ENCODE results near the gene CNFN.

The CNFN gene

DNA sequence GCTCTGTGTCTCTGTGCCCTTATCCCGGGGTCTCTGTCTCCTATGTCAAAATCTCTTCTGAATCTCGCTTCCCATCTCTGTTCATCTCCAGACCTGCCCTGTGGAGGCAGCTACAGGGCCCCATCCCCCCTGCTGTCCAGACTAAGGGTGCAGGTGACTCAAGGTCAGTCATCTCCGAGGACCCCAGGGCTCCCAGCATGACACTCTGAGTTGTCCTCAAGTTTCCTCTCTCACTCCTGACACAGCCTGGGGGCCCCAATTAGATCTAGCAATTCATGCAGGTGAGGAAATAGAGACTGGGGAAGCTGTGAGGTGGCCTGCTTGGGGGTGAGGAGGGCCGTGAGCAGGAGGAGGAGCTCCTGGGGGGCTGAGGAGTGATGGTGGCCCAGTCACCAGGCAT, 2.1 kb upstream of the CNFN start:
- TF ChIP-seq CTCF (IDR thresholded peaks at IDR 0.05; ENCODE audit: low read length, missing control alignments) = no peak
- no peak overlapping the region for H3K4me3 ChIP-seq (replicated peaks; ENCODE audit: low read depth, low read length)
- no peak for DNase-seq (ENCODE audit: low read depth)

DNA sequence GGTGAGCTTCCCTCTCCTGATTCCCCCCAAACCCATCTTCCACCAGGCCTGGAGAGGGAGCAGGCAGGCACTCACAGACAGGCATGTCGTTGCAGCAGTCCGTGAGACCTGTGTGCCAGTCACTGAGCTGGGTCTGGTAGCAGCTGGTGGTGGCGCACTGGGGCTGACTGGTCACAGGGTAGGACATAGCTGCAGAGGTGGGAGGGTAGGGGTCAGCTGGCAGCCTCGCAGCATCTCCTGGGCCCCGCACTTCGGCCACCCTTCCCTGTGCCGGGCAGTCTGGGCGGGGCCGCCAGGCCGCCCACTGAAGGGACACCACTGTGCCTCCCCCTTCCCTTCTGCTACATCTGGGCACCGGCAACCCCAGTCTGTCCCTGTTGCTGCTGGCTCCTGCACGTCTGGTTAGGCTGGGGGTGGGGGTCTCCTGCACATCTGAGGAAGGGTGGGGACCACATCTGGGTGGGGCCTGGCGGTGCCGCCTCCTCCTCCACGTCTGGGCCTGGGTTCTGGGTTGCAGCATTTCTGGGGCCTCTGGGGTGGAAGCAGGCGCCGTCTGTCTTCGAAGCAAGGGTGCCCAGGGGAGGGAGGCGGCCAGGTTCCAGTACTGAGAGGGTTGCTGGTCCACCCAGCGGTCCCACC, 1.1 kb downstream of the CNFN start:
- no peak for TF ChIP-seq CTCF (IDR thresholded peaks at IDR 0.05; ENCODE audit: low read length, missing control alignments)
- H3K4me3 ChIP-seq (replicated peaks; ENCODE audit: low read depth, low read length) = no peak overlapping the region
- no peak for DNase-seq (ENCODE audit: low read depth)

DNA sequence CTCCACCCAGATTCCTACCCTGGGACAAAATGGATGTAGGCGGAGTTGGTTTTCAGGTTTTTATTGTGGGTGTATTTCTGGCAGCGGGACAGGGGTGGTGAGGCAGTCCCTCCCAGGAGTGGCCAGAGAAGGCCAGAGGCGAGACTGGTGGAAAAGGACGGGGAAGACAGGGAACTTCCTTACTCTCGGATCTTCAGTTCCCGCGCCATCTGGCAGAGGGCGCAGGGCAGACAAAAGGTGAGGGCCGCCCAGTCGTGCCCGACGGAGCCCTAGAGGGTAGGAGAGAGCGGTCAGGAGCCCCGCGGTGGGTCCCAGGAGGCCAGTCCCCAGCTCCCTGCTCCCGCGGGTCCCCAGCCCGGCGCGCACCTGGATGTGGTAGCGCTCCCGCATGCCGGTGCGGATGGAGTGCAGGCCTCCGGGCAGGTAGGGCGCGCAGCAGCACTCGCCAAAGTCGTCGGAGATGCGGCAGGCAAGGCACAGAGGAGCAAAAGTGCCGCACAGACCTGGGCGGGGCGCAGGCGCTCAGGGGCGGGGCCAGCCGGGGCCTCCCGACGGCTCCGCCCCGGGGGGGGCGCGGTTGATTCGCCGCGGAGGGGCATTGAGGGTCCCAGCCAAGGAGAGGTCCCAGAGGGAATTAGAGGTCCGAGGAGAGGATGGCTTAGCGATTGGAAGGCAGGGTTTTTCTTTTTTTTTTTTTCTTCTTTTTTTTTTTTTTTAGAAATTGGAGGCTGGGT, 3.0 kb downstream of the CNFN start:
- peak overlapping the region; percentile 41 for H3K4me3 ChIP-seq (replicated peaks; ENCODE audit: low read depth, low read length)
- peak; percentile 47 for DNase-seq (ENCODE audit: low read depth)
- peak; percentile 33 for TF ChIP-seq CTCF (IDR thresholded peaks at IDR 0.05; ENCODE audit: low read length, missing control alignments)

- DNase-seq (ENCODE audit: low read depth) = no peak
- no peak overlapping the region for H3K4me3 ChIP-seq (replicated peaks; ENCODE audit: low read depth, low read length)
- TF ChIP-seq CTCF (IDR thresholded peaks at IDR 0.05; ENCODE audit: low read length, missing control alignments) = no peak
These were observed 9.9 kb downstream of the CNFN start for GRCh38 chr19:42380155-42380554.

DNA sequence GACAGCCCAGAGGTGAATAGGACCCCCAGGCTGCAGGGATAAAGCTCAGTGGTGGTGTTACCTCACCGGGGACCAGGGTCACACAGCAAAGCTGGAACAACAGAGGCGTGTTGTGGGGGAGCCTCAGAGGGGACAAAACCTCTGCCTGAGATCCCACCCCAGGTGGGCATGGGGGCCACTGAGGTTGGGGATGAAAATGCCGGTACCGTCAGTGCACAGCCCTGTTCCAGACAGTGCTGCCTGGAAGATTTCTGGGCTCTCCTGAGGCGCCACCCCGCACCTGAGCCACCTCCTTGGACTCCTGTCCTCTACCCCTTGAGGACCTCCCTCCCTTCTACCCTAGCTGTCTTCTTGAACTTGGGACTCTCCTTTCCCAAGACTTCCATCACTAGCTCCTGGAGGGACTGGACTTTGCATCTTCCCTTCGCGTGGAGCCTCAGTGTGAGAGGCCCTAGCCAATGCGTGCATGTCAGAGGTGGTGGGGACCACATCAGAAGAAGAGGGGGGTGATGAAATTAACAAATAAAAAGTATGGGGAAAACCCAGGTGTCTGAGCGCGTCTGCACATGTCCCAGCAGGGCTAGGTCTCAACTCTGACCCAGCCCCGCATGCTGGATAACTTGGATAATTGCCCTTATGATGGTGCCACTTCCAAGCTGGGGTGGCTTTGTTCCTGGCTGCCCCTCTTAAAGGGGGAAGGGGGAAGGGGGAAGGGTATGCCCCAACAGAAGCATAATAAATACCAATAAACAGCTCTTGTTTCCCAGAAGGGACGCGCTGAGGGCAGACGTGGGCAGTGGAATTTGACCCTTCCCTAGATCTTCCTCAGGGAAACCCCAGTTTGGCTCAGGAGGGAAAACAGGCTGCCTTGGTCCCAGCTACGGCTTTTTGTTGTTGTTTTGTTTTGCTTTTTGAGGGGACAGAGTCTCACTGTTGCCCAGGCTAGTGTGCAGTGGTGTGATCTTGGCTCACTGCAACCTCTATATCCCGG, 11.6 kb downstream of the CNFN start:
- H3K4me3 ChIP-seq (replicated peaks; ENCODE audit: low read depth, low read length) = no peak overlapping the region
- TF ChIP-seq CTCF (IDR thresholded peaks at IDR 0.05; ENCODE audit: low read length, missing control alignments) = no peak
- no peak for DNase-seq (ENCODE audit: low read depth)

DNA sequence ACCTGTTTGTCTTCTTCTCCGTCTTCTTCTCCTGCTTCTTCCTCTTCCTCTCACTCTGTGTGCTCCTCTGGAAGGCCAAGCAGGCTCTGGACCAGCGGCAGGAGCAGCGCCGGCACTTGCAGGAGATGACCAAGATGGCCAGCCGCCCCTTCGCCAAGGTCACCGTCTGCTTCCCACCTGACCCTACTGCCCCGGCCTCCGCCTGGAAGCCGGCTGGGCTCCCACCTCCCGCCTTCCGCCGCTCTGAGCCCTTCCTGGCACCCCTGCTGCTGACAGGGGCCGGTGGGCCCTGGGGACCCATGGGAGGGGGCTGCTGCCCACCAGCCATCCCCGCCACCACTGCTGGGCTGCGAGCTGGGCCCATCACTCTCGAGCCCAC, 13.9 kb downstream of the CNFN start:
- TF ChIP-seq CTCF (IDR thresholded peaks at IDR 0.05; ENCODE audit: low read length, missing control alignments) = no peak
- no peak for DNase-seq (ENCODE audit: low read depth)
- H3K4me3 ChIP-seq (replicated peaks; ENCODE audit: low read depth, low read length) = no peak overlapping the region

Data from fibroblast of pulmonary artery (primary cell).